ENCODE measurements around the gene DTNB. TPM values are rescaled to one million over a fixed set of nuclear protein-coding genes. Genes with fewer than 3 reads are reported as not detected.
"Not testable (repeated sequence)": the region's sequence is repeated elsewhere in the genome, so short reads cannot be mapped to it uniquely, and the experiment has no call there.

Gene DTNB
- total RNA-seq, 1 experiment from 2014 or later, result 19.6 TPM

- TF ChIP-seq EZH2 (IDR thresholded peaks at IDR 0.05; ENCODE audit: borderline replicate concordance, low read depth, low read length, poor library complexity, severe bottlenecking) (no peak), CTCF (conservative IDR thresholded peaks at IDR 0.05; ENCODE audit: low read depth, low read length) (no peak)
- ChIA-PET POLR2A (ENCODE audit: low non-redundant PET) (no interaction called here), CTCF (no interaction called here)
- no peaks in the 10 kb centered on the region for H3K9me3 ChIP-seq (ENCODE audit: low read depth, low read length, poor library complexity, severe bottlenecking)
- no peak overlapping the region for H3K4me3 ChIP-seq (ENCODE audit: low read depth, low read length, poor library complexity, severe bottlenecking)
- no peaks in the 10 kb centered on the region for H3K27me3 ChIP-seq (replicated peaks; ENCODE audit: insufficient read depth, low read depth, low read length, poor library complexity)
- DNase-seq (ENCODE audit: low spot score), result no peak
- intact Hi-C loops (cut with micrococcal nuclease; ENCODE audit: unreplicated experiment), result no loop called here
- BruUV-seq (replicated peaks), result no TSS peak
- H3K4me1 ChIP-seq (ENCODE audit: insufficient read depth, low read length, poor library complexity, severe bottlenecking), result no peaks in the 10 kb centered on the region
- no peak overlapping the region for H3K27ac ChIP-seq (ENCODE audit: low read depth, low read length, poor library complexity, severe bottlenecking)
- no peaks in the 10 kb centered on the region for H3K36me3 ChIP-seq (ENCODE audit: insufficient read depth, low read length, poor library complexity, severe bottlenecking)
Measured at GRCh38 chr2:25710750-25711149, 37.4 kb upstream of the DTNB start.

- POLR2A ChIA-PET (ENCODE audit: low non-redundant PET), result interaction anchor here (0.8 kb wide), 1 partner anchor 24 kb away, joined by 3 read pairs; no protein-coding TSS in a partner anchor
Measured at GRCh38 chr2:25709349-25709748, 36.0 kb upstream of the DTNB start.

GRCh38 chr2:25707927-25708590 is 34.7 kb upstream of the DTNB start:
- TF ChIP-seq CTCF (conservative IDR thresholded peaks at IDR 0.05; ENCODE audit: low read depth, low read length) (no peak), EZH2 (IDR thresholded peaks at IDR 0.05; ENCODE audit: borderline replicate concordance, low read depth, low read length, poor library complexity, severe bottlenecking) (no peak)
- H3K27ac ChIP-seq (ENCODE audit: low read depth, low read length, poor library complexity, severe bottlenecking), result no peak overlapping the region
- no peaks in the 10 kb centered on the region for H3K4me1 ChIP-seq (ENCODE audit: insufficient read depth, low read length, poor library complexity, severe bottlenecking)
- H3K27me3 ChIP-seq (replicated peaks; ENCODE audit: insufficient read depth, low read depth, low read length, poor library complexity), result no peaks in the 10 kb centered on the region
- BruUV-seq (replicated peaks), result no TSS peak
- ChIA-PET POLR2A (ENCODE audit: low non-redundant PET) (no interaction called here), CTCF (no interaction called here)
- intact Hi-C loops (cut with micrococcal nuclease; ENCODE audit: unreplicated experiment), result no loop called here
- no peak for DNase-seq (ENCODE audit: low spot score)
- no peaks in the 10 kb centered on the region for H3K9me3 ChIP-seq (ENCODE audit: low read depth, low read length, poor library complexity, severe bottlenecking)
- H3K4me3 ChIP-seq (ENCODE audit: low read depth, low read length, poor library complexity, severe bottlenecking), result no peak overlapping the region
- no peaks in the 10 kb centered on the region for H3K36me3 ChIP-seq (ENCODE audit: insufficient read depth, low read length, poor library complexity, severe bottlenecking)

More at GRCh38 chr2:25709349-25709748, 36.0 kb upstream of the DTNB start:
- no peaks in the 10 kb centered on the region for H3K36me3 ChIP-seq (ENCODE audit: insufficient read depth, low read length, poor library complexity, severe bottlenecking)
- CTCF ChIA-PET, result no interaction called here
- TF ChIP-seq CTCF (conservative IDR thresholded peaks at IDR 0.05; ENCODE audit: low read depth, low read length) (no peak), EZH2 (IDR thresholded peaks at IDR 0.05; ENCODE audit: borderline replicate concordance, low read depth, low read length, poor library complexity, severe bottlenecking) (no peak)
- intact Hi-C loops (cut with micrococcal nuclease; ENCODE audit: unreplicated experiment), result no loop called here
- H3K4me3 ChIP-seq (ENCODE audit: low read depth, low read length, poor library complexity, severe bottlenecking), result no peak overlapping the region
- no peaks in the 10 kb centered on the region for H3K9me3 ChIP-seq (ENCODE audit: low read depth, low read length, poor library complexity, severe bottlenecking)
- H3K27ac ChIP-seq (ENCODE audit: low read depth, low read length, poor library complexity, severe bottlenecking), result no peak overlapping the region
- no peaks in the 10 kb centered on the region for H3K27me3 ChIP-seq (replicated peaks; ENCODE audit: insufficient read depth, low read depth, low read length, poor library complexity)
- no peak for DNase-seq (ENCODE audit: low spot score)
- no TSS peak for BruUV-seq (replicated peaks)
- no peaks in the 10 kb centered on the region for H3K4me1 ChIP-seq (ENCODE audit: insufficient read depth, low read length, poor library complexity, severe bottlenecking)

- H3K27ac ChIP-seq (ENCODE audit: low read depth, low read length, poor library complexity, severe bottlenecking); H3K4me1 ChIP-seq (ENCODE audit: insufficient read depth, low read length, poor library complexity, severe bottlenecking); DNase-seq (ENCODE audit: low spot score); POLR2A ChIA-PET (ENCODE audit: low non-redundant PET); H3K27me3 ChIP-seq (replicated peaks; ENCODE audit: insufficient read depth, low read depth, low read length, poor library complexity); H3K9me3 ChIP-seq (ENCODE audit: low read depth, low read length, poor library complexity, severe bottlenecking); intact Hi-C loops (cut with micrococcal nuclease; ENCODE audit: unreplicated experiment); H3K4me3 ChIP-seq (ENCODE audit: low read depth, low read length, poor library complexity, severe bottlenecking); CTCF ChIA-PET; BruUV-seq (replicated peaks); H3K36me3 ChIP-seq (ENCODE audit: insufficient read depth, low read length, poor library complexity, severe bottlenecking): not testable (repeated sequence)
Measured at GRCh38 chr2:25705575-25705974, 32.2 kb upstream of the DTNB start.

Data from A673 (cell line).